Endometrial microvascular endothelial cells (primary cell): ENCODE measurements around the gene LRRC73. TPM values are rescaled to one million over a fixed set of nuclear protein-coding genes. Genes with fewer than 3 reads are reported as not detected.
"Not testable (repeated sequence)": the region's sequence is repeated elsewhere in the genome, so short reads cannot be mapped to it uniquely, and the experiment has no call there.

Experiments used
- in situ Hi-C: cut with HindIII; loops from 2 replicates; pipeline ENCODE4 v1.10.0; 2017; ENCODE audit warnings: low sequenced_read_pairs, low pct_unique_long_range_greater_than_20kb; ENCODE audit errors: inconsistent ontology term
- total RNA-seq: library from RNA; depleted of rRNA; stranded (reverse); fragments of >200 nt; gene quantifications from one replicate; pipeline ENCODE4 v1.2.3, GENCODE V29; 2015; ENCODE audit errors: inconsistent ontology term

The LRRC73 gene
- total RNA-seq, 1 donor from 2014 or later, result not detected

GRCh38 chr6:43515808-43516207, 5.7 kb upstream of the LRRC73 start:
- in situ Hi-C loops, result no loop called here

GRCh38 chr6:43511824-43512415, 1.8 kb upstream of the LRRC73 start:
- in situ Hi-C loops, result no loop called here

GRCh38 chr6:43510827-43511163, 649 bp upstream of the LRRC73 start:
- in situ Hi-C loops, result no loop called here

DNA sequence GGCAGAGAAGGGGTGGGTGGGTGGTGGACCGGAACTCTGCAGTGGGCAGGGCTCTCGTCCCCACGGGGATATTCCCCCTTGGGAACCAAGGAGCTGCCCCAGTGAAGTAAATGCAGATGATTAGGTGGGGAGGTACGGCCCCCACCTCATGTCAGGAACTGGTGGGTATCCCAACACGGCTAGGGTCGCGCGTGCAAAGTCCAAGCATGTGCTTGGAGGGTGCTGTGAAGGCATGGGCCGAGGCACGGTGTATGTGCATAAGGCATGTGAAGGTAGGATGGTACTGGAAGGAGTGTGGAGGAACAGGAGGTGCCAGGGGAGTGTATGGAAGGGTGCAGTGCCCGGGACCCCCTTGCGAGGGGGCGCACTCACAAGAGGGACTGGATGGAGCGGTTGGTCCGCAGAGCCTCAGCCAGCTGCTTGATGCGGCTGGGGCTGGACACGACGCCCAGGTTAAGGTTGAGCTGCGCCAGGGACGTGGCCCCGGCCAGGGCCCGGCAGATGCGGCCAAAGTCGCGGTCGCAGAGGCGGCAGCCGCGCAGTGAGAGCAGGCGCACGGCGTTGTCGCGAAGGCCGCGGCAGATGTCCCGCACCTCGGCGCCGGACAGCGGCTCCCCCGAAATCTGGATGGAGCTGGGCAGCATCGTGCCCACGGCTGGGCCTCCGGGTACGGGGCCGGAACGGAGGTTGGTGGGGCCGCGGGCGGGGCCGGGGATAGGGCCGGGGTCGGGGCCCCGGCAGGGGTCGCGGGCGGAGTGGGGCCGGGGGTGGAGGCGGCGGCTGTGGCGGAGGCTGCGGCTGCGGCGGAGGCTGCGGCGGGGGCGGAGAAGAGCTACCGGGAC, 783 bp downstream of the LRRC73 start:
- in situ Hi-C loops, result loop anchor here (10.0 kb wide), 1 partner anchor 125 kb away; no protein-coding TSS in a partner anchor

GRCh38 chr6:43508481-43509141, 1.5 kb downstream of the LRRC73 start:
- in situ Hi-C loops, result loop anchor here (10.0 kb wide), 1 partner anchor 124 kb away; no protein-coding TSS in a partner anchor

DNA sequence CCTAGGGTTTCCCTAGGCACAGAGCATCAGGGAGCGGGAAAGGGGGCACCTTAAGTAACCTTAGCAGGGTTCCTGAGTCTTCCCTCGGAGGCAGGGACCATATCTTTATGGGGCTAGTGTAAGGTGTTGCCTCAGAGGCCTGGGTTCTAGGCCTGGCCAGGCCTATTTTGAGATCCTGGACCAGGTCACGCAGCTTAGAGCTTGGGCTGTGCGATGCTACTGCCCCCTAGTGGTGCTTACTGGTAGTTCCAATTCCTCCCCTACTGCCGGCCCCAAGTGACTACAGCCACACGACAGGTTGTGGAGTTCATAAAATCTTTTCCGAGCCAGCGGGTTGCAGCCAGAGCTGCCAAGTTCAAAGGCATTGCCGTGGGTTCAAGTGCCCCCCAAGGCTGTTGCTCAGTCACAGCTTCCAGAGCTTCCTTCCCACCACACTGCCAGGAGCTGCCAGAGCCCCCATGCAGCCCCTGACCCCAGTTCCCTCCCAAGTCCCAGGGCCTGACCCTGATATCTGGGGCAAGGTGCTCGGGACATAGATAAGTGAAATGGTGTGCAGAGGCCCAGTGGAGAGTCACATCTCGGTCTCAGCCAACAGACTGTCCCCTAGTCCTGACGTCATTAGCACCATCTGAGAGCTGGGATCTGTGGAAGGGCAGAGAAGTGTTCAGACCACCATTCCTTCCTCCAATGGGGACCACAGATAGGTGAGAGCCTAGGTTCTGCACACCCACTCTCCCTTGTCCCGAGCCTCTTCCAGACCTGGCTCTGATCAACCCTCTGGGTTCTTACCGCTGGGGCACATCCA, 3.3 kb downstream of the LRRC73 start:
- in situ Hi-C loops, result loop anchor here (10.0 kb wide), 1 partner anchor 122 kb away; no protein-coding TSS in a partner anchor

DNA sequence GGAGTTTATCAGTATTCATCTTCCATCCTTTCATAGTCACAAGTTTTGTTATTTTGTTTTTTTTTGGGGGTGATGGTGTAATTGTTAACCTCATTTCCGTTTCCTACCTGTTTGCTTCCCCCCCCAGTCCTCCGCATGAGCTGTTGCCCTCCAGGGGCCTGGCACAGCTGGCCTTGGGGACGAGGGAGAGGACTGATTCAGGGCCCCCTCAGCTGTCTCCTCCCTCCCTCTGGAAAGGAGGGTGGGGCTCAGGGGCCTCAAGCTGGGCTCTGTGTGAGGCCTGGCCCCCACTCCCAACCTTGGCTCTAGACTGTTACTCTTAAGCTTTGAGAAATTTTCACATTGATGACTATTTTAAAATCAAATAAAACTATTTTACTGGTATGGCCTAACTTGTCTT, 4.0 kb downstream of the LRRC73 start:
- in situ Hi-C loops, result loop anchor here (10.0 kb wide), 1 partner anchor 121 kb away; no protein-coding TSS in a partner anchor

GRCh38 chr6:43505718-43506117, 4.4 kb downstream of the LRRC73 start:
- in situ Hi-C loops, result loop anchor here (10.0 kb wide), 1 partner anchor 121 kb away; no protein-coding TSS in a partner anchor

DNA sequence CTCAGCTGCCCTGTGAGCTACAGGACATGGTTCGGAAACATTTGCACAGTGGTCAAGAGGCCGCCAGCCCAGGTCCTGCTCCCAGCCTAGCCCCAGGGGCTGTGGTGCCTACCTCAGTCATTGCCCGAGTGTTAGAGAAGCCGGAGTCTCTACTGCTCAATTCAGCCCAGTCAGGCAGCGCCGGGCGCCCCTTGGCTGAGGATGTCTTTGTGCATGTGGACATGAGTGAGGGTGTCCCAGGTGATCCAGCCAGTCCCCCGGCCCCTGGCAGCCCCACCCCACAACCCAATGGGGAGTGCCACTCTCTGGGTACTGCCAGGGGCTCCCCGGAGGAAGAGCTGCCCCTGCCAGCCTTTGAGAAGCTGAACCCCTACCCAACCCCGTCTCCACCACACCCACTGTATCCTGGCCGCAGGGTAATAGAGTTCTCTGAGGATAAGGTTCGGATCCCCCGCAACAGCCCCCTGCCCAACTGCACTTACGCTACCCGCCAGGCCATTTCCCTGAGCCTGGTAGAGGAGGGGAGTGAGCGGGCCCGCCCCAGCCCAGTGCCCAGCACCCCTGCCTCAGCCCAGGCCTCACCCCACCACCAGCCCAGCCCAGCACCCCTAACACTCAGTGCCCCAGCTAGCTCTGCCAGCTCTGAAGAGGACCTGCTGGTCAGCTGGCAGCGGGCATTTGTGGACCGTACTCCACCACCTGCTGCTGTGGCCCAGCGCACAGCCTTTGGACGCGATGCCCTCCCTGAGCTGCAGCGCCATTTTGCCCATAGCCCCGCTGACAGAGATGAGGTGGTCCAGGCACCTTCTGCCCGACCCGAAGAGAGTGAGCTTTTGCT, 5.2 kb downstream of the LRRC73 start:
- in situ Hi-C loops, result loop anchor here (10.0 kb wide), 1 partner anchor 120 kb away; no protein-coding TSS in a partner anchor

GRCh38 chr6:43503443-43503842, 6.7 kb downstream of the LRRC73 start:
- in situ Hi-C loops, result loop anchor here (10.0 kb wide), 1 partner anchor 119 kb away; no protein-coding TSS in a partner anchor

DNA sequence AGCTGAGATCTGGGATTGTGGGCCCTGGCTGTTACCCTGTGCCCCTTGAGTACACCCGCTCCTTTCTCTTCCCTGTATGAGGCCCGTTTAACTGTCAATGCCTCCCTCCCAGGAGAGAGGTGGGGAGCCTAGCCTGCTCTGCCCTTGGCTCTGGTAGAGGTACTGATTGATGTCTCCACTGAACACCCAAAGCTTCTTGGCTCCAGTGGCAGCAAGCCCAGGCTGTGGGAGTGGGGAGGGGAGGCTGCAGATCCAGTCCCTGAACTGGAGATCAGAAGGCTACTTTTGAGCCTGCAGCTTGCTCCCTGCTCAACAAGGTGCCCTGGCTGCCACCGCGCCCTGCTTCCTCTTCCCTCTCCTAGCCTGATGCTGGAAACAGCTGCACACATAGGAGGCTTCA, 7.5 kb downstream of the LRRC73 start:
- in situ Hi-C loops, result loop anchor here (10.0 kb wide), 1 partner anchor 118 kb away; no protein-coding TSS in a partner anchor

- in situ Hi-C loops, result loop anchor here (10.0 kb wide), 1 partner anchor 116 kb away; no protein-coding TSS in a partner anchor
These were observed 9.2 kb downstream of the LRRC73 start for GRCh38 chr6:43500921-43501320.

- in situ Hi-C loops, result no loop called here
These were observed 10.9 kb downstream of the LRRC73 start for GRCh38 chr6:43499028-43499815.

DNA sequence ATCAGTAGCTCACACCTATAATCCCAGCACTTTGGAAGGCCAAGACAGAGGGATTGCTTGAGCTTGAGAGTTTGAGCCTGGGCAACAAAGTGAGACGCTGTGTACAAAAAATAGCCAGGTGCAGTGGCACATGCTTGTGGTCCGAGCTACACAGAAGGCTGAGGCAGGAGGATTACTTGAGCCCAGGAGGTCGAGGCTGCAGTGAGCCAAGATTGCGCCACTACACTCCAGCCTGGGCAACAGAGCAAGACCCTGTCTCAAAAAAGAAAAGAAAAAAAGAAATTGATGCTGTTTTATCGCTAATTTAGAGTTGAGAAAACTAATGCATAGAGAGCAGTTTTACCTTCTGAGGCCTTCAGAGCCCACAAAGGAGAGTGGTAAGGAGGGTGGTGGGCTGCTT, 11.9 kb downstream of the LRRC73 start:
- in situ Hi-C loops, result not testable (repeated sequence)

DNA sequence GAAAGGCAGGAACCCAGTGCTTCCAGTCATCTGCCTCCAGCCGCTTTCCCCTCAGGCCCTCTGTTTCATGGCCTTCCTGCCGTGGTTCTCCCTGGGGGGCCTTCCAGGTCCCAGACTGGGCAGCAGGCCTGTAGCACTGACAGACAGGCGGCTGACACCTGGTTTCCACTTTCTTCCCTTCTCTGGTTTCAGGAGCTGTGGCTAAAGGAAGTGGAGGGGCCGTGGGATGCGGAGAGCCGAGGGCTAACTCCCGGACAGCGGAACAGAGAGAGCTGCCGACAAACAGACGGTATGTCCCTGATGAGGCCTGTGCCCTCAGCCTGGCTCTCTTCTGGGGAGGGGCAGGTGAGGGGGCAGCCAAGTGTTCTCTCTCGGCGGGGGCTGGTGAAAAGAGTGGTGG, 12.5 kb downstream of the LRRC73 start:
- in situ Hi-C loops, result no loop called here

GRCh38 chr6:43497129-43497396, 13.1 kb downstream of the LRRC73 start:
- in situ Hi-C loops, result no loop called here

DNA sequence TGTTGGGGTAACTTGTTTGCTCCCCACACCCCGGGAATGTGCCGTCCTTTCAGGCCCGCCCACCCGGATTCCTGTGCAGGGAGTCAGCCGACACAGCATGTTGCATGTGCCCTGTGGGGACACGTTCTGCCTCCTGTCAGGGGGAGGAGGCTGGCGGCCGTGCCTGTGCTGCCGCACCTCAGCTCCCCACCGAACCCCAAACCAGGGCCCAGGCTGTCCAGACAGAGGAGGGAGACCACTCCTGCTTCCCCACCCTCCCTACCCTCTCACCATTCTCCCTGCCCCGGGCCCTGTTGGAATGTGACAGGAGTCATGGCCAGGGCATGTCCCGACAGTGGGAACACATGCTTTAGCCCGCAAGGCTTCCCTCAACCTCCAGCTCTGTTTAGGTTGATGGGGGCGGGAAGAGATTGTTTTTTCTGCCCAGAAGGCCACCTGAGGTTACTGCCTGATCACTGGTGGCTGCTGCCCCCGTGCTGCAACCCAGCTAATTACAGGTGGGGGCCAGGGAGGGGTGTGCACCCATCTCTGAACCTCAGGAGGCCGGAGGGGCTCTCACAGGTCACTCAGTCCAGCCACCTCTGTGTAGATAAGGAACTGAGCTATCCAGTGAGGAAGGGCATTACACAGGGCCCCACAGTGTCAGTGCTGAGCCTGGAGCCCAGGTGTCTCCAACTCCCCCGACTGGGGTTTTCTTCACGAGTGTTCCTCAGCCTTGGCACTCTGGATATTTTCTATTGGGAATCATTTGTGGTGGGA, 13.6 kb downstream of the LRRC73 start:
- in situ Hi-C loops, result no loop called here
